ENCODE data around the gene ADAM12.

ADAM12 gene

DNA sequence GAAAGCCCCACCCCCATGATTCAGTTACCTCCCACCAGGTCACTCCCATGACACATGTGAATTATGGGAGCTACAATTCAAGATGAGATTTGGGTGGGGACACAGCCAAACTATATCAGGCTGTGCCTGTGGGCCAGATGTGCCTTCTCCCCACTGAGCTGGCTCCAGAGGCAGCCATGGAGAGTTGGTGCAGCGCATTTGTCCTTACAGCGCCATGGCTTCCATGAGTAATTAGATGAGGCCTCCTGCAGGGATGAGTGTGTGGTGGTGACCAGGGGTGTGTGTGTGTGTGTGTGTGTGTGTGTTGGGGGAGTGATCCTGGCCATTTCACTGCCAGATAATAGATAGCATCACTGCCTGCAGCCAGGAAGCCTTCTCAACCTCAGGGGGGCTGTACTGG is 397.3 kb downstream of the ADAM12 start:
- TF ChIP-seq POLR2AphosphoS5 (IDR thresholded peaks at IDR 0.05; ENCODE audit: borderline replicate concordance, low read depth, low read length), result no peak
- TF ChIP-seq EZH2 (IDR thresholded peaks at IDR 0.05), result no peak
- no peak for TF ChIP-seq FOXP2 (optimal IDR thresholded peaks at IDR 0.05; ENCODE audit: control extremely low read depth, extremely low read length, insufficient read depth)
- no peaks in the 10 kb centered on the region for H3K9me3 ChIP-seq (ENCODE audit: low read depth, low read length)
- H3K27ac ChIP-seq, result no peak overlapping the region
- H3K36me3 ChIP-seq (ENCODE audit: insufficient read depth, low read length), result no peaks in the 10 kb centered on the region
- no peak overlapping the region for H3K4me3 ChIP-seq
- no peak for DNase-seq (ENCODE audit: low read depth, low spot score)
- no peak overlapping the region for H3K9ac ChIP-seq (ENCODE audit: insufficient read length)

DNA sequence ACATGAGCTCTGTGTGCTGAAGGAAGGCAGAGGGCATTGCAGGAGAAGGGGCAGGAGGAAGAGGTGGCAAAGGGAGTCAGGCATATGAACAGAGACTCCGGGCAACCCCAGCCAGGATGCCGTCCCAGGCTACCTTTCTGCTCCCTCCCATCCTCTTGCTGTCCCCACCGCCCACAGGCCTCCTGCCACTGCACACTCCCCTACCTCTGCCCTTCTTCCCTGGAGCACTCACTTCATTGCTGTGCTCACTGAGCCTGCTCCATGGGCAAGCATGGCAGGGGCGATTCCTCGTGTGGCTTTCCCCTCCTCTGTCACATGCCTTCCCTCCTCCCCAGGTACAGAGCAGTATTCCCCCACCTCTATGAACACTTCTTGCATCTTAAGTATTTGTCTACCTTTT is 398.5 kb downstream of the ADAM12 start:
- no peak overlapping the region for H3K4me3 ChIP-seq
- no peak overlapping the region for H3K9ac ChIP-seq (ENCODE audit: insufficient read length)
- H3K9me3 ChIP-seq (ENCODE audit: low read depth, low read length), result no peaks in the 10 kb centered on the region
- TF ChIP-seq POLR2AphosphoS5 (IDR thresholded peaks at IDR 0.05; ENCODE audit: borderline replicate concordance, low read depth, low read length) (no peak), FOXP2 (optimal IDR thresholded peaks at IDR 0.05; ENCODE audit: control extremely low read depth, extremely low read length, insufficient read depth) (no peak), EZH2 (IDR thresholded peaks at IDR 0.05) (no peak)
- no peak for DNase-seq (ENCODE audit: low read depth, low spot score)
- no peak overlapping the region for H3K27ac ChIP-seq
- no peaks in the 10 kb centered on the region for H3K36me3 ChIP-seq (ENCODE audit: insufficient read depth, low read length)

DNA sequence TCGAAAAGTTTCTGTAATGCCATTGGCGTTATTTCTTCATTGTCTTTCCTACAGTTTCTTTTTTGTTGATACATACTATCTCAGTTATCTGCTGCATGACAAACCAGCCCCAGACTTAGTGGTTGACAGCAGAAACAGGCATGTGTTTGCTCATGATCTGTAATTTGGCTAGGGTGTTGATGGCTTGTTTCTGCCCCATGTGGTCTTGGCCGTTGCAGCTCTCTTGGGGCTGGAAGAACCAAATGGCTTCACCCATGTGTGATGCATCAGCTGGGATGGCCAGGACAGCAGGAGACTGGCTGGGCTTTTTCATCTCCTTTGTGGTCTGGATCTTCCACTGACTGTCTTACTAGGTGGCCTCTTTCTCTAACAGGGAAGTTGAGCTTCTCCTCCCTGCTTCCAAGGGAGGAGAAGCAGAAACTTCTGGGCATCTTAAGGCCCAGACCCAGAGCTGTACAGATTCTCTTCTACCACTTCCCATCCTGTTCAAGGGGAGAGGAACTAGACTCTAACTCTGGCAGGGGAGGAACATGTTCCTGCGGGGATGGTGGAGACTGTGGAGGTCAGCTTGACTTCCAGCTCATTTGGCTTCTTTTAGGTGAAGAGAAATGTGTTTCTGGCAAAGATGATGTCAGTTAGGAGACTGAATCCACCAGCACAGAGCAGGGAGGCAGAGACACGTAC is 402.6 kb downstream of the ADAM12 start:
- Histone ChIP-seq H3K9ac (ENCODE audit: insufficient read length) (no peak overlapping the region), H3K36me3 (ENCODE audit: insufficient read depth, low read length) (no peaks in the 10 kb centered on the region), H3K9me3 (ENCODE audit: low read depth, low read length) (no peaks in the 10 kb centered on the region), H3K4me3 (no peak overlapping the region), H3K27ac (no peak overlapping the region)
- no peak for DNase-seq (ENCODE audit: low read depth, low spot score)
- TF ChIP-seq FOXP2 (optimal IDR thresholded peaks at IDR 0.05; ENCODE audit: control extremely low read depth, extremely low read length, insufficient read depth) (no peak), POLR2AphosphoS5 (IDR thresholded peaks at IDR 0.05; ENCODE audit: borderline replicate concordance, low read depth, low read length) (no peak), EZH2 (IDR thresholded peaks at IDR 0.05) (no peak)

DNA sequence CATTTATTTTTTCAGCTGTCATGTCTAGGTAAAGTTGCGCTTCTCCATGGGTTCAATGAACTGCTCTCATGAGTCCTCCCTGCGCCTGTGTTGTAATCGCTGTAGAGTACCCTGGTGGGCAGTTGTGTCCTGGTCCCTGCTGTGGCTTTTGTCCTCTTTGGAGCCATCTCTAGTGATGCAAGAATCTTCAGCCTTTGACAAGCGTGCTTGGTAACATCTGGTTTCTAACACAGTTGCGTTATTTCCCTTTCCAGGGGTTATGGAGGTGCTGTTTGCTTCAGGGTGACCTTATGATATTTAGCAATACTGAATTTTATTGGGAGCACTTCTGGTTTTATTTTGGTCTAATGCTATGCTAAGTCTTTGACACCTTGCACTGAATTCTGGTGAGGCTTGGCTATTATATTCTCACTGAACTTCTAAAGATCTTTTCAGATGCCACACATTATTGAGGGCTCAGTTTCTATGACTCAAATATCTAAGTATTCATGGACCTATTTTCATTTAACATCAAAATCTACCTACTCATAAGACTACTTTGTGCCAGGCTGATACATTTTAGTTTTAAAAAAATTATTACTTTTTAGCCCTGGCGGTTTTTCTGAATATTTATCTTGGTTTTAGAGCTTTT is 403.3 kb downstream of the ADAM12 start:
- no peaks in the 10 kb centered on the region for H3K36me3 ChIP-seq (ENCODE audit: insufficient read depth, low read length)
- H3K4me3 ChIP-seq, result no peak overlapping the region
- TF ChIP-seq FOXP2 (optimal IDR thresholded peaks at IDR 0.05; ENCODE audit: control extremely low read depth, extremely low read length, insufficient read depth) (no peak), EZH2 (IDR thresholded peaks at IDR 0.05) (no peak), POLR2AphosphoS5 (IDR thresholded peaks at IDR 0.05; ENCODE audit: borderline replicate concordance, low read depth, low read length) (no peak)
- H3K9ac ChIP-seq (ENCODE audit: insufficient read length), result no peak overlapping the region
- no peak overlapping the region for H3K27ac ChIP-seq
- DNase-seq (ENCODE audit: low read depth, low spot score), result no peak
- H3K9me3 ChIP-seq (ENCODE audit: low read depth, low read length), result no peaks in the 10 kb centered on the region

DNA sequence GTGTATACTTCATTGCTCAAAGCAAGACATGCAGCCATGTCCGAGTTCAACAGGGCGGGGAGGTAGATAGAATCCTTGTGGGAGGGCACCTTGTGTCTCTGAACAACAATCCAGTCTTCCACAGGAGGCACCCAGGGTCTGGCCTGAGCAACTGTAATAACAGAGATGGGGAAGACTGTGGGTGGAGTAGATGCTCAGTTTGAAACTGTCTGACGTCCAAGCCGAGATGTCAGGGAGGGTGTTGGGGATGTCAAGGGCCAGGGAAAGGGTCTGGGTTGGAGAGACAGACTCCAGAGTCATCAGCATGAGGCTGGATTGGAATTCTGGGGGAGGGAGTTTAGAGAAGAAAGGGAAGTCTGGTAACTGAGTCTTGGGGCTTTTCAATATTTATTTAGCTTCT is 403.9 kb downstream of the ADAM12 start:
- Histone ChIP-seq H3K27ac (no peak overlapping the region), H3K4me3 (no peak overlapping the region), H3K9ac (ENCODE audit: insufficient read length) (no peak overlapping the region), H3K36me3 (ENCODE audit: insufficient read depth, low read length) (no peaks in the 10 kb centered on the region), H3K9me3 (ENCODE audit: low read depth, low read length) (no peaks in the 10 kb centered on the region)
- no peak for TF ChIP-seq FOXP2 (optimal IDR thresholded peaks at IDR 0.05; ENCODE audit: control extremely low read depth, extremely low read length, insufficient read depth)
- no peak for TF ChIP-seq POLR2AphosphoS5 (IDR thresholded peaks at IDR 0.05; ENCODE audit: borderline replicate concordance, low read depth, low read length)
- TF ChIP-seq EZH2 (IDR thresholded peaks at IDR 0.05), result no peak
- DNase-seq (ENCODE audit: low read depth, low spot score), result no peak

DNA sequence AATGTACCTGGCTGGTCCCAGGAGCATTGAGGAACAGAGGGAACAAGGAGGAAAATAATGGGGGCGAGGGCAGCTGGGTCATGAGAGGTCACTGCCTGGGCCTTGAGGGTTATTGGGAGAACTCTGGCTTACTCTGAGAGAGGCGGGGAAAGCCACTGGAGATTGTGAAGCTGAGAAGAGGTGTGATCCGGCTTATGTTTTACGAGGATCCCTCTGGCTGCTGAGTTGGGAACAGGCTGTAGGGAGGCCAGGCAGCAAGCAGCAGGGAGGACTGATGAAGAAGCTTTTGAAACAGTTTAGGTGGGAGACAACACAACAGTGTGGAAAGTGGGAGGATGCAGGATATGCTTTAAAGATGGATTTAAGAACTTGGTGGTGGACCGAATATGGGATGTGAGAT is 404.6 kb downstream of the ADAM12 start:
- no peak for DNase-seq (ENCODE audit: low read depth, low spot score)
- Histone ChIP-seq H3K9ac (ENCODE audit: insufficient read length) (no peak overlapping the region), H3K9me3 (ENCODE audit: low read depth, low read length) (no peaks in the 10 kb centered on the region), H3K4me3 (no peak overlapping the region), H3K36me3 (ENCODE audit: insufficient read depth, low read length) (no peaks in the 10 kb centered on the region), H3K27ac (no peak overlapping the region)
- TF ChIP-seq FOXP2 (optimal IDR thresholded peaks at IDR 0.05; ENCODE audit: control extremely low read depth, extremely low read length, insufficient read depth), result no peak
- no peak for TF ChIP-seq EZH2 (IDR thresholded peaks at IDR 0.05)
- no peak for TF ChIP-seq POLR2AphosphoS5 (IDR thresholded peaks at IDR 0.05; ENCODE audit: borderline replicate concordance, low read depth, low read length)

DNA sequence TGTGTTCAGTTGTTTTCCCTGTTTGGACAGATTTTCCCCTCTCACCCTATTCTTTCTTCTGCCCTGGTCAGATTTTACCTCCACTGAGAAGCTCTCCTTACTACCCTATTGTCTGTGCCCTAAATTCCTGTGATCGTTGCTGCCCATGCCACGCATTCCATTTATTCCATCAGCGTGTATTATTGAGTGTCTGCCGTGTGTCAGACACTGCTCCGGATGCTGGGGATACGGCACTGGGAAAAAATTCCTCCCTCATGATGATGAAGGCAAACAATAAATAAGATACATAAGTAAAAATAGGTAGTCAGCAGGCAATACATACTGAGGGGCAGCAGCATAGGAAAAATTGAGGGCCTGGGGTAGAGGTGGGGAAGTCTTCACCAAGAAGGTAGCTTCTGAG is 405.1 kb downstream of the ADAM12 start:
- TF ChIP-seq POLR2AphosphoS5 (IDR thresholded peaks at IDR 0.05; ENCODE audit: borderline replicate concordance, low read depth, low read length) (no peak), FOXP2 (optimal IDR thresholded peaks at IDR 0.05; ENCODE audit: control extremely low read depth, extremely low read length, insufficient read depth) (no peak), EZH2 (IDR thresholded peaks at IDR 0.05) (no peak)
- Histone ChIP-seq H3K4me3 (no peak overlapping the region), H3K36me3 (ENCODE audit: insufficient read depth, low read length) (no peaks in the 10 kb centered on the region), H3K27ac (no peak overlapping the region), H3K9me3 (ENCODE audit: low read depth, low read length) (no peaks in the 10 kb centered on the region), H3K9ac (ENCODE audit: insufficient read length) (no peak overlapping the region)
- no peak for DNase-seq (ENCODE audit: low read depth, low spot score)

DNA sequence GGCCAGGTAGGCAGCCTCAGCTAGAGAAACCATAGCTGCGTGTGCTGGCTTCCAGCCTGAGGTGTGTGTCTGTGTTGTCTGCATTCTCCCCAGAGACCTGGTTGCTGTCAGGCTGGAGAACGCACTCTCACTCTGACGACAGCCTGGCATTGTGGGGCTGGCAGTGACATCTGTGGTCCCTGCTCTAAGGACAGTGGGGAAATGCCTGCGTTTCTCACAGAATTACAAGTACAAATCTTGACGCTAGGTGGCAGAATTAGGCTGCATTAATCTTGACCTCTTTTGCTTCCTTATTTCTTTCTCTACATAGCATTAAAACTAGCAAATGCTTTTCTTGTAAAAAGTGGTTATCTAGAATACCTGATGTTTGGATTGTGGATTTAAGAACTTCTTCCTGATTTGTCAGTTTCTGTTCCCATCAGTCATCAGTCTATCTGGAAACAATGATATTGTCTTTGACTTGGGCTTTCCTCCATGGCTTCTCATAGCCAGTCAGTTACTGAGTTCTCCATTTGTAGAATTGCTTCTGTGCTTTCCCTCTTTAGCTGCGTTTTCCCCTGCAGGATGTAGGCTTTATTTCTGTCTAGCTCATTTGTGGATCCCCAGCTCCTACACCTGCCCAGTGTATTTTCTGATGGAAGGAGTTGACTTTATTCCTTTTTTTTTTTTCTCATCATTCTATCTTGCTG is 405.9 kb downstream of the ADAM12 start:
- peak; percentile 10 for DNase-seq (ENCODE audit: low read depth, low spot score)
- TF ChIP-seq FOXP2 (optimal IDR thresholded peaks at IDR 0.05; ENCODE audit: control extremely low read depth, extremely low read length, insufficient read depth), result no peak
- no peak for TF ChIP-seq EZH2 (IDR thresholded peaks at IDR 0.05)
- no peak for TF ChIP-seq POLR2AphosphoS5 (IDR thresholded peaks at IDR 0.05; ENCODE audit: borderline replicate concordance, low read depth, low read length)
- Histone ChIP-seq H3K9ac (ENCODE audit: insufficient read length) (no peak overlapping the region), H3K27ac (no peak overlapping the region), H3K36me3 (ENCODE audit: insufficient read depth, low read length) (no peaks in the 10 kb centered on the region), H3K4me3 (no peak overlapping the region), H3K9me3 (ENCODE audit: low read depth, low read length) (no peaks in the 10 kb centered on the region)

Data from SK-N-MC (cell line).